GM11168 (cell line): ENCODE data around the gene CGB5.

Source experiments
- in situ Hi-C: fragments of 300-500 bp; cut with MboI; formaldehyde crosslinking; loops from one replicate; pipeline ENCODE4 v1.12.0; 2022; ENCODE audit warnings: low sequenced_read_pairs; ENCODE audit not compliant: unreplicated experiment

CGB5 gene

GRCh38 chr19:49085020-49085867 is 41.6 kb downstream of the CGB5 start, which contains the start of gene SNRNP70:
Gene SNRNP70, plus strand, starts transcription at chr19:49085451. Its CDS starts 964 bp downstream, at chr19:49086415.
- in situ Hi-C loops = no loop called here

GRCh38 chr19:49085868-49086232 is 42.2 kb downstream of the CGB5 start:
- in situ Hi-C loops = no loop called here

GRCh38 chr19:49086296-49086695 is 42.6 kb downstream of the CGB5 start:
- in situ Hi-C loops = no loop called here

- in situ Hi-C loops = no loop called here
These were observed 47.9 kb downstream of the CGB5 start for GRCh38 chr19:49091391-49092038.

GRCh38 chr19:49092686-49093085 is 49.0 kb downstream of the CGB5 start:
- in situ Hi-C loops = no loop called here
